ENCODE data around the gene ASPSCR1. TPM values are rescaled to one million over a fixed set of nuclear protein-coding genes. Genes with fewer than 3 reads are reported as not detected.

ASPSCR1 gene
- total and polyA plus RNA-seq, 2 of the 4 experiments (the other 2 are of a cell fraction): 7.2 to 17.2 TPM

DNA sequence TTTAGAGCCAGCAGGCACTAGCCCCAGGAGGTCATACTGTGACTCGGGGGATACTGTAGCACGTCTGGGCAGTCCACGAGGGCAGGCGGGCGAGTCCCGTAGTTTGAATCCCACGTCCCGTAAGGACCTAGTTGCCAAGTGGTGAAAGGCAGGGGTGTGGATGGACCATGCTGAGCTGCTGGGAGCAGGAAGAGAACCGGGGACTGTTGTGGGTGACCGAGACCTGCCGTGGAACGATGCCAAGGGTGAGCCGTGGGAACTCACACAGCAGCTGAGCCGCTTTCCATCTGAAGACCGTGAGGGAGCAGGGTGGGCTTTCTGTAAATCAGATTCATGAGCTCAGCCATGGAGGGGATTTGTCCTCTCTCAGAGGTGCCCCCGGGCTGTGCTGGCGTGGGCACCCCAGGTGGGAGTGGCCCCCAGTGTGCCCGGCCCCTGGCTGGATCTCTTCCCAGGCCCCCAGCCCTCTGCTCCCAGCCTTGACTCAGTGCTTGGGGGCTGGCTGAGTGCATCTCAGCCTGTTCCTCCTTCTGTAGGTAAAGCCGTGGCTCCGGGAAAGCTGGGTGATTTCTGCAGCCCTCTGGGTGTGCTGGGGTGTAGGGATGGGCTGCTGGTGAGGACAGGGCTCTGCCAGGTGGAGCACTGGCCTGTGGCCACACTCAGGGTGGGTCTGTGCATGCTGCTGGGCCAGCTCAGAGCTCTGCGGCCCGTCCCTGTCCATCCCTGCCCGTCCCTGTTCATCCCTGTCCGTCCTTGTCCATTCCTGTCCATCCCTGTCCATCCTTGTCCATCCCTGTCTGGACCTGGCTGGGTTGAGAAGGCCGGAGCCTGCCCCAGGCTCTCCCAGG, 13.6 kb downstream of the ASPSCR1 start:
- in situ Hi-C loops (cut with MboI; ENCODE audit: low sequenced_read_pairs) (no loop called here), intact Hi-C loops (cut with micrococcal nuclease) (loop anchor here (1.0 kb wide), 1 partner anchor 13 kb away; no protein-coding TSS in a partner anchor), dilution Hi-C loops (cut with HindIII; ENCODE audit: low sequenced_read_pairs, unreplicated experiment) (no loop called here)
- 0 out of 2 replicates have a peak overlapping the region, but pooled peaks have one; percentile 26 for H3K4ac ChIP-seq (ENCODE audit: low read depth, low read length)
- H2BK20ac ChIP-seq (ENCODE audit: low read depth, low read length): no peak overlapping the region
- H4K5ac ChIP-seq (ENCODE audit: low read depth, low read length): no peak overlapping the region
- ChIA-PET POLR2A (ENCODE audit: unreplicated experiment) (no interaction called here), CTCF (interaction anchor here (1.2 kb wide), 1 partner anchor 31 kb away, joined by 3 read pairs; no protein-coding TSS in a partner anchor)
- BruUV-seq (replicated peaks): no TSS peak
- no peak overlapping the region for H3K14ac ChIP-seq (replicated peaks; ENCODE audit: low read depth, low read length)
- H3K4me3 ChIP-seq (ENCODE audit: insufficient read depth, low read depth, low read length): no peak overlapping the region
- no peaks in the 10 kb centered on the region for H3K9me3 ChIP-seq (ENCODE audit: control insufficient read depth, insufficient read depth, low read length)
- H4K20me1 ChIP-seq (ENCODE audit: insufficient read depth, low read length): peaks cover 6% of the 10 kb centered on the region
- TF ChIP-seq BHLHE40 (IDR thresholded peaks at IDR 0.05; ENCODE audit: low read depth, low read length) (no peak), ELK1 (IDR thresholded peaks at IDR 0.05; ENCODE audit: borderline replicate concordance, low read depth, low read length) (no peak), CEBPB (IDR thresholded peaks at IDR 0.05; ENCODE audit: low read depth, low read length) (no peak)
- H2AK9ac ChIP-seq (replicated peaks; ENCODE audit: low read depth, low read length, poor library complexity): peak overlapping the region; percentile 57
- H3K4me2 ChIP-seq (ENCODE audit: low read depth, low read length): no peak overlapping the region
- H2BK15ac ChIP-seq (ENCODE audit: low read depth, low read length): no peak overlapping the region
- H2BK5ac ChIP-seq (ENCODE audit: low read depth, low read length, poor library complexity, severe bottlenecking): no peak overlapping the region
- no peaks in the 10 kb centered on the region for H3K27me3 ChIP-seq (ENCODE audit: control insufficient read depth, insufficient read depth, low read length)
- no peak overlapping the region for H2BK120ac ChIP-seq (ENCODE audit: low read depth, low read length)
- H3K9me1 ChIP-seq (ENCODE audit: insufficient read depth, low read length): no peaks in the 10 kb centered on the region
- WGBS, 2 experiments (ENCODE audit: extremely low coverage in 2 of 2, insufficient read length in 1 of 2): 89% methylated on average over 18 of the region's 25 CpGs; no CpG with 5 or more reads in 1 of the 2 experiments
- H3K36me3 ChIP-seq (ENCODE audit: control insufficient read depth, insufficient read depth, low read length): peaks cover 17% of the 10 kb centered on the region
- H3K4me1 ChIP-seq (ENCODE audit: control insufficient read depth, insufficient read depth, low read length): peaks cover 13% of the 10 kb centered on the region
- H3K27ac ChIP-seq (ENCODE audit: insufficient read depth, low read length): no peak overlapping the region
- H3K9ac ChIP-seq (ENCODE audit: low read depth, low read length): no peak overlapping the region
- no peak overlapping the region for H4K91ac ChIP-seq (ENCODE audit: insufficient read depth, low read depth, low read length)
- no peak; the same call in none of the 2 replicates for ATAC-seq (ENCODE audit: low read depth)
- peak overlapping the region in 1 of 2 experiments; percentile 13; a peak in 1 of 4 replicates for H4K8ac ChIP-seq (ENCODE audit: low read depth in 2 of 2, low read length in 2 of 2)
- peaks cover 9 to 30% of the 10 kb centered on the region in 2 experiments; a peak in 3 of 4 replicates for H3K79me1 ChIP-seq (ENCODE audit: low read depth in 1 of 2, low read length in 2 of 2)
- no peak overlapping the region for H3K23ac ChIP-seq (ENCODE audit: low read depth, low read length)
- H3K56ac ChIP-seq (ENCODE audit: extremely low read depth, insufficient read depth, low read length): no peak overlapping the region
- peak overlapping the region; percentile 24 for H2AFZ ChIP-seq (replicated peaks; ENCODE audit: low read length, poor library complexity)
- no peak overlapping the region for H3K18ac ChIP-seq (ENCODE audit: low read depth, low read length)
- peak overlapping the region; percentile 52 for H2AK5ac ChIP-seq (ENCODE audit: low read depth, low read length)
- no peak for DNase-seq
